ENCODE data around the gene TSKU. TPM values are rescaled to one million over a fixed set of nuclear protein-coding genes. Genes with fewer than 3 reads are reported as not detected.
A peak's percentile ranks its signal among the peaks of the same experiment; 100 is the strongest.

The TSKU gene
- total and polyA plus RNA-seq, 9 of the 15 experiments (the other 6 are each of a cell fraction or from before 2014, with no cell fraction given): 0.60 to 11.9 (median 8.4) TPM

DNA sequence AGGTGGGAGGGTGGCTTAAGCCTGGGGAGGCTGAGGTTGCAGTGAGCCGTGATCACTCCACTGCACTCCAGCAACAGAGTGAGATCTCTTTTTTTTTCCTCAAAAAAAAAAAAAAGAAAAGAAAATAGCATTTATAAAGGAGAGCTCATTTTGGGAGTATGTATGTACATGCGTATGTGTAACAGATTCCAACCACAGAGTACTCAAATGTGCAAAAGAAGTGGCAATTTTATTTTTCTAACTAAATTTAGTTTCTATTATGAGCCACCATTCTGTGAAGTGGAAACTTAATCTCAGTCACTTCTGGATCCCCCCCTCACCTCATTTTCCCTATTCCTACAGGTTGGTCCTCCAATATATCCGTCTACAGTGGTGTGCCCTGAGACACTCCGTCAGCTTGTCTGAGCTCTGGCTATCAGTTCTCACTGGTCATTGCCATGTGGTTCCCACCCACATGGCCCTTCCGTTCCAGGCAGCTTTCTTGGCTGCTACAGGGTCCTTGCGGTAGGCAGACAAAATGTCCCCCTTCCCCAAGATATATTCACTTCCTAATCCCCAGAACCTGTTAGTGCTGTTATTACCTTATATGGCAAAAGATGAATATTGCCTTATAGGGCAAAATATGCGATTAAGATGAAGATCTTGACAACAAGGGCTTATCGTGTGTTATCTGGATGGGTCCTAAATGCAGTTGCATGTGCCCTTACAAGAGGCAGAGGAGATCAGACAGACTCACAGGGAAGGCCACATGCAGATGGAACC is 35.8 kb upstream of the TSKU start (continued):
- TF ChIP-seq, protein P1, sequence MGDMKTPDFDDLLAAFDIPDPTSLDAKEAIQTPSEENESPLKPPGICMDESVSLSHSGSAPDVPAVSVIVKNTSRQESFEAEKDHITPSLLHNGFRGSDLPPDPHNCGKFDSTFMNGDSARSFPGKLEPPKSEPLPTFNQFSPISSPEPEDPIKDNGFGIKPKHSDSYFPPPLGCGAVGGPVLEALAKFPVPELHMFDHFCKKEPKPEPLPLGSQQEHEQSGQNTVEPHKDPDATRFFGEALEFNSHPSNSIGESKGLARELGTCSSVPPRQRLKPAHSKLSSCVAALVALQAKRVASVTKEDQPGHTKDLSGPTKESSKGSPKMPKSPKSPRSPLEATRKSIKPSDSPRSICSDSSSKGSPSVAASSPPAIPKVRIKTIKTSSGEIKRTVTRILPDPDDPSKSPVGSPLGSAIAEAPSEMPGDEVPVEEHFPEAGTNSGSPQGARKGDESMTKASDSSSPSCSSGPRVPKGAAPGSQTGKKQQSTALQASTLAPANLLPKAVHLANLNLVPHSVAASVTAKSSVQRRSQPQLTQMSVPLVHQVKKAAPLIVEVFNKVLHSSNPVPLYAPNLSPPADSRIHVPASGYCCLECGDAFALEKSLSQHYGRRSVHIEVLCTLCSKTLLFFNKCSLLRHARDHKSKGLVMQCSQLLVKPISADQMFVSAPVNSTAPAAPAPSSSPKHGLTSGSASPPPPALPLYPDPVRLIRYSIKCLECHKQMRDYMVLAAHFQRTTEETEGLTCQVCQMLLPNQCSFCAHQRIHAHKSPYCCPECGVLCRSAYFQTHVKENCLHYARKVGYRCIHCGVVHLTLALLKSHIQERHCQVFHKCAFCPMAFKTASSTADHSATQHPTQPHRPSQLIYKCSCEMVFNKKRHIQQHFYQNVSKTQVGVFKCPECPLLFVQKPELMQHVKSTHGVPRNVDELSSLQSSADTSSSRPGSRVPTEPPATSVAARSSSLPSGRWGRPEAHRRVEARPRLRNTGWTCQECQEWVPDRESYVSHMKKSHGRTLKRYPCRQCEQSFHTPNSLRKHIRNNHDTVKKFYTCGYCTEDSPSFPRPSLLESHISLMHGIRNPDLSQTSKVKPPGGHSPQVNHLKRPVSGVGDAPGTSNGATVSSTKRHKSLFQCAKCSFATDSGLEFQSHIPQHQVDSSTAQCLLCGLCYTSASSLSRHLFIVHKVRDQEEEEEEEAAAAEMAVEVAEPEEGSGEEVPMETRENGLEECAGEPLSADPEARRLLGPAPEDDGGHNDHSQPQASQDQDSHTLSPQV (IDR thresholded peaks at IDR 0.05): peak; percentile 86
- TF ChIP-seq ZBTB17 (CRISPR knock-in tag; IDR thresholded peaks at IDR 0.05): no peak
- TF ChIP-seq, protein P2, sequence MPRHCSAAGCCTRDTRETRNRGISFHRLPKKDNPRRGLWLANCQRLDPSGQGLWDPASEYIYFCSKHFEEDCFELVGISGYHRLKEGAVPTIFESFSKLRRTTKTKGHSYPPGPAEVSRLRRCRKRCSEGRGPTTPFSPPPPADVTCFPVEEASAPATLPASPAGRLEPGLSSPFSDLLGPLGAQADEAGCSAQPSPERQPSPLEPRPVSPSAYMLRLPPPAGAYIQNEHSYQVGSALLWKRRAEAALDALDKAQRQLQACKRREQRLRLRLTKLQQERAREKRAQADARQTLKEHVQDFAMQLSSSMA (CRISPR knock-in tag; IDR thresholded peaks at IDR 0.05): no peak
- no peak for TF ChIP-seq MIER1 (IDR thresholded peaks at IDR 0.05; ENCODE audit: low read depth)
- no peak for TF ChIP-seq SAFB2 (IDR thresholded peaks at IDR 0.05; ENCODE audit: borderline replicate concordance, low read depth, low read length, severe bottlenecking)
- no peak for TF ChIP-seq SMARCC2 (IDR thresholded peaks at IDR 0.05; ENCODE audit: low read depth)
- TF ChIP-seq SP2 (IDR thresholded peaks at IDR 0.05; ENCODE audit: extremely low read depth, low read depth, low read length, poor library complexity, severe bottlenecking): no peak
- TF ChIP-seq ZNF41 (CRISPR knock-in tag; conservative IDR thresholded peaks at IDR 0.05): no peak
- TF ChIP-seq ZFX (CRISPR knock-in tag; IDR thresholded peaks at IDR 0.05): no peak
- no peak for TF ChIP-seq TCF7 (IDR thresholded peaks at IDR 0.05; ENCODE audit: borderline replicate concordance)
- no peak for TF ChIP-seq CSDE1 (IDR thresholded peaks at IDR 0.05)
- peak; percentile 69 for TF ChIP-seq L3MBTL2 (IDR thresholded peaks at IDR 0.05)
- no peak for TF ChIP-seq ZNF282 (CRISPR knock-in tag; IDR thresholded peaks at IDR 0.05)
- TF ChIP-seq ZNF77 (CRISPR knock-in tag; IDR thresholded peaks at IDR 0.05): no peak
- TF ChIP-seq FOSL1 (tag; conservative IDR thresholded peaks at IDR 0.05): no peak
- no peak for TF ChIP-seq ZNF121 (CRISPR knock-in tag; conservative IDR thresholded peaks at IDR 0.05)
- no peak for TF ChIP-seq TAF9B (IDR thresholded peaks at IDR 0.05; ENCODE audit: partially characterized antibody)
- TF ChIP-seq, protein P3, sequence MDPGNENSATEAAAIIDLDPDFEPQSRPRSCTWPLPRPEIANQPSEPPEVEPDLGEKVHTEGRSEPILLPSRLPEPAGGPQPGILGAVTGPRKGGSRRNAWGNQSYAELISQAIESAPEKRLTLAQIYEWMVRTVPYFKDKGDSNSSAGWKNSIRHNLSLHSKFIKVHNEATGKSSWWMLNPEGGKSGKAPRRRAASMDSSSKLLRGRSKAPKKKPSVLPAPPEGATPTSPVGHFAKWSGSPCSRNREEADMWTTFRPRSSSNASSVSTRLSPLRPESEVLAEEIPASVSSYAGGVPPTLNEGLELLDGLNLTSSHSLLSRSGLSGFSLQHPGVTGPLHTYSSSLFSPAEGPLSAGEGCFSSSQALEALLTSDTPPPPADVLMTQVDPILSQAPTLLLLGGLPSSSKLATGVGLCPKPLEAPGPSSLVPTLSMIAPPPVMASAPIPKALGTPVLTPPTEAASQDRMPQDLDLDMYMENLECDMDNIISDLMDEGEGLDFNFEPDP (CRISPR knock-in tag; IDR thresholded peaks at IDR 0.05): no peak
- no peak for TF ChIP-seq LARP7 (IDR thresholded peaks at IDR 0.05)
- TF ChIP-seq CBX8 (IDR thresholded peaks at IDR 0.05; ENCODE audit: borderline replicate concordance, extremely low read depth, low read depth, low read length, poor library complexity, severe bottlenecking): no peak
- no peak for TF ChIP-seq ILK (tag; IDR thresholded peaks at IDR 0.05; ENCODE audit: borderline replicate concordance, low read depth)
- TF ChIP-seq PHF8 (IDR thresholded peaks at IDR 0.05; ENCODE audit: borderline replicate concordance, low read length): no peak
- TF ChIP-seq PHB2 (IDR thresholded peaks at IDR 0.05; ENCODE audit: low read depth): no peak
- TF ChIP-seq HDAC2 (IDR thresholded peaks at IDR 0.05): no peak

All from K562 (cell line).